ENCODE results near the gene ZNF629.

ZNF629 gene

GRCh38 chr16:30786115-30786935 is 680 bp downstream of the ZNF629 start:
- peak; percentile 84 for DNase-seq (ENCODE audit: low spot score)

- no peak for DNase-seq (ENCODE audit: low spot score)
Observed at GRCh38 chr16:30785126-30786106, 1.6 kb downstream of the ZNF629 start.

- DNase-seq (ENCODE audit: low spot score) = no peak
Observed at GRCh38 chr16:30784215-30784614, 2.8 kb downstream of the ZNF629 start.

GRCh38 chr16:30783280-30784109 is 3.5 kb downstream of the ZNF629 start:
- no peak for DNase-seq (ENCODE audit: low spot score)

- DNase-seq (ENCODE audit: low spot score) = no peak
Observed at GRCh38 chr16:30782486-30783279, 4.3 kb downstream of the ZNF629 start.

GRCh38 chr16:30780549-30780948 is 6.5 kb downstream of the ZNF629 start:
- no peak for DNase-seq (ENCODE audit: low spot score)

- DNase-seq (ENCODE audit: low spot score) = no peak
Observed at GRCh38 chr16:30780021-30780420, 7.0 kb downstream of the ZNF629 start.

GRCh38 chr16:30779596-30779995 is 7.4 kb downstream of the ZNF629 start:
- DNase-seq (ENCODE audit: low spot score) = no peak

- no peak for DNase-seq (ENCODE audit: low spot score)
Observed at GRCh38 chr16:30778549-30779244, 8.3 kb downstream of the ZNF629 start.

- no peak for DNase-seq (ENCODE audit: low spot score)
Observed at GRCh38 chr16:30777591-30778297, 9.3 kb downstream of the ZNF629 start.

- DNase-seq (ENCODE audit: low spot score) = peak; percentile 92
Observed at GRCh38 chr16:30775392-30776188, 11.4 kb downstream of the ZNF629 start.

GRCh38 chr16:30775131-30775391 is 11.9 kb downstream of the ZNF629 start:
- DNase-seq (ENCODE audit: low spot score) = no peak

- no peak for DNase-seq (ENCODE audit: low spot score)
Observed at GRCh38 chr16:30774367-30775130, 12.5 kb downstream of the ZNF629 start.

- DNase-seq (ENCODE audit: low spot score) = no peak
Observed at GRCh38 chr16:30773826-30774225, 13.2 kb downstream of the ZNF629 start.

GRCh38 chr16:30771726-30772125 is 15.3 kb downstream of the ZNF629 start:
- no peak for DNase-seq (ENCODE audit: low spot score)

GRCh38 chr16:30769379-30770089 is 17.5 kb downstream of the ZNF629 start:
- DNase-seq (ENCODE audit: low spot score) = no peak

- DNase-seq (ENCODE audit: low spot score) = no peak
Observed at GRCh38 chr16:30768583-30769181, 18.3 kb downstream of the ZNF629 start.
